ENCODE measurements around the gene CTSW. TPM values are rescaled to one million over a fixed set of nuclear protein-coding genes. Genes with fewer than 3 reads are reported as not detected.
"Not testable (repeated sequence)": the region's sequence is repeated elsewhere in the genome, so short reads cannot be mapped to it uniquely, and the experiment has no call there.

CTSW gene
- polyA plus RNA-seq (not detected in 3 replicates), polyA minus RNA-seq (not detected in 3 replicates)
- polyA plus RNA-seq (2011; ENCODE audit: low read depth), result not detected
- not detected in 2 replicates for polyA plus RNA-seq (2011; cell fraction: cytosol; rRNA removed)
- polyA plus RNA-seq (2011; cell fraction: nucleus; rRNA removed), result not detected in 2 replicates
- not detected in 2 replicates for polyA plus RNA-seq (2012; ENCODE audit: low replicate concordance)
- polyA minus RNA-seq (2011; cell fraction: cytosol; rRNA and poly(A)+ RNA removed), result not detected
- not detected in 2 replicates for polyA minus RNA-seq (2011; cell fraction: nucleus; rRNA and poly(A)+ RNA removed)

GRCh38 chr11:65879617-65880016 lies at the start of gene CTSW:
Gene CTSW, plus strand, starts transcription at chr11:65879837. Its CDS starts 18 bp downstream, at chr11:65879855.
- H3K9me1 ChIP-seq (ENCODE audit: control insufficient read depth, extremely low read depth, insufficient read depth, low read length), result no peaks in the 10 kb centered on the region
- FAIRE-seq (no peak), DNase-seq (ENCODE audit: low read depth, low spot score) (no peak)
- dilution Hi-C loops (cut with MboI; ENCODE audit: extremely low pct_ligation_motif_present, low sequenced_read_pairs), result no loop called here
- no peak within 1 kb of the TSS for H2AFZ ChIP-seq (ENCODE audit: control insufficient read depth, low read length)
- H3K4me3 ChIP-seq (ENCODE audit: control insufficient read depth in 2 of 3, extremely low read depth in 1 of 3, insufficient read depth in 2 of 3, low read depth in 1 of 3, low read length in 3 of 3), result no peak within 1 kb of the TSS
- TF ChIP-seq EZH2 (IDR thresholded peaks at IDR 0.05; ENCODE audit: low read length) (no peak), CTCF (optimal IDR thresholded peaks at IDR 0.05 in 1 of 3, IDR thresholded peaks at IDR 0.05 in 1 of 3, conservative IDR thresholded peaks at IDR 0.05 in 1 of 3; ENCODE audit: extremely low read depth in 1 of 3, insufficient read depth in 2 of 3, low read length in 3 of 3) (no peak)
- H3K9me3 ChIP-seq (ENCODE audit: control insufficient read depth, low read depth, low read length), result no peaks in the 10 kb centered on the region
- H3K4me2 ChIP-seq (ENCODE audit: control insufficient read depth, extremely low read depth, insufficient read depth, low read depth, low read length), result no peak within 1 kb of the TSS
- no peaks in the 10 kb centered on the region for H4K20me1 ChIP-seq (ENCODE audit: control insufficient read depth, extremely low read depth, insufficient read depth, low read length)
- no peak within 1 kb of the TSS for H3K27ac ChIP-seq (ENCODE audit: control insufficient read depth, insufficient read depth, low read length)
- H3K9ac ChIP-seq (ENCODE audit: control insufficient read depth, extremely low read depth, insufficient read depth, low read length), result no peak within 1 kb of the TSS
- H3K4me1 ChIP-seq (ENCODE audit: control insufficient read depth, extremely low read depth, insufficient read depth, low read length), result no peaks in the 10 kb centered on the region
- no peaks in the 10 kb centered on the region for H3K27me3 ChIP-seq (ENCODE audit: control insufficient read depth, extremely low read depth, insufficient read depth, low read length)
- H3K79me2 ChIP-seq (ENCODE audit: control insufficient read depth, insufficient read depth, low read length), result no peaks in the 10 kb centered on the region
- H3K36me3 ChIP-seq (ENCODE audit: control insufficient read depth in 2 of 2, extremely low read depth in 1 of 2, insufficient read depth in 2 of 2, low read length in 2 of 2), result peaks cover 14 to 25% of the 10 kb centered on the region in 2 experiments

- H3K27me3 ChIP-seq (ENCODE audit: control insufficient read depth, extremely low read depth, insufficient read depth, low read length), result peaks cover 18% of the 10 kb centered on the region
- H3K4me3 ChIP-seq (ENCODE audit: control insufficient read depth in 2 of 3, extremely low read depth in 1 of 3, insufficient read depth in 2 of 3, low read depth in 1 of 3, low read length in 3 of 3); H3K4me2 ChIP-seq (ENCODE audit: control insufficient read depth, extremely low read depth, insufficient read depth, low read depth, low read length); H4K20me1 ChIP-seq (ENCODE audit: control insufficient read depth, extremely low read depth, insufficient read depth, low read length); dilution Hi-C loops (cut with MboI; ENCODE audit: extremely low pct_ligation_motif_present, low sequenced_read_pairs); H3K9me1 ChIP-seq (ENCODE audit: control insufficient read depth, extremely low read depth, insufficient read depth, low read length); DNase-seq (ENCODE audit: low read depth, low spot score); H3K27ac ChIP-seq (ENCODE audit: control insufficient read depth, insufficient read depth, low read length); H3K36me3 ChIP-seq (ENCODE audit: control insufficient read depth in 2 of 2, extremely low read depth in 1 of 2, insufficient read depth in 2 of 2, low read length in 2 of 2); H3K9me3 ChIP-seq (ENCODE audit: control insufficient read depth, low read depth, low read length); H3K9ac ChIP-seq (ENCODE audit: control insufficient read depth, extremely low read depth, insufficient read depth, low read length); H3K79me2 ChIP-seq (ENCODE audit: control insufficient read depth, insufficient read depth, low read length); H2AFZ ChIP-seq (ENCODE audit: control insufficient read depth, low read length); FAIRE-seq: not testable (repeated sequence)
- H3K4me1 ChIP-seq (ENCODE audit: control insufficient read depth, extremely low read depth, insufficient read depth, low read length), result peaks cover 11% of the 10 kb centered on the region
These were observed 47.4 kb upstream of the CTSW start for GRCh38 chr11:65832231-65832630.
